BLaER1 (cell line): ENCODE data around the gene PPFIBP1.

Experiments
- H3K27ac ChIP-seq: shearing (Covaris generic); formaldehyde crosslinking; 2 replicates; pipeline ENCODE4 v1.8.1; 2022
- H3K27me3 ChIP-seq: shearing (Covaris generic); formaldehyde crosslinking; 2 replicates; pipeline ENCODE4 v1.8.1; 2022
- H3K36me3 ChIP-seq: shearing (Covaris generic); formaldehyde crosslinking; 2 replicates; pipeline ENCODE4 v1.8.1; 2022
- H3K4me1 ChIP-seq: shearing (Covaris generic); formaldehyde crosslinking; 2 replicates; pipeline ENCODE4 v1.8.1; 2022
- H3K4me2 ChIP-seq: shearing (Covaris generic); formaldehyde crosslinking; 2 replicates; pipeline ENCODE4 v1.8.1; 2022
- H3K4me3 ChIP-seq: shearing (Covaris generic); formaldehyde crosslinking; 2 replicates; pipeline ENCODE4 v1.8.1; 2022
- H3K9ac ChIP-seq: shearing (Covaris generic); formaldehyde crosslinking; 2 replicates; pipeline ENCODE4 v1.8.1; 2022
- H3K9me3 ChIP-seq: shearing (Covaris generic); formaldehyde crosslinking; 2 replicates; pipeline ENCODE4 v1.8.1; 2022
- H4K20me1 ChIP-seq: shearing (Covaris generic); formaldehyde crosslinking; 2 replicates; pipeline ENCODE4 v1.8.1; 2022
- Cebpa-rat ChIP-seq: shearing (Covaris generic); IDR thresholded peaks from 2 replicates; pipeline ENCODE4 v1.8.1; 2022

Gene PPFIBP1

DNA sequence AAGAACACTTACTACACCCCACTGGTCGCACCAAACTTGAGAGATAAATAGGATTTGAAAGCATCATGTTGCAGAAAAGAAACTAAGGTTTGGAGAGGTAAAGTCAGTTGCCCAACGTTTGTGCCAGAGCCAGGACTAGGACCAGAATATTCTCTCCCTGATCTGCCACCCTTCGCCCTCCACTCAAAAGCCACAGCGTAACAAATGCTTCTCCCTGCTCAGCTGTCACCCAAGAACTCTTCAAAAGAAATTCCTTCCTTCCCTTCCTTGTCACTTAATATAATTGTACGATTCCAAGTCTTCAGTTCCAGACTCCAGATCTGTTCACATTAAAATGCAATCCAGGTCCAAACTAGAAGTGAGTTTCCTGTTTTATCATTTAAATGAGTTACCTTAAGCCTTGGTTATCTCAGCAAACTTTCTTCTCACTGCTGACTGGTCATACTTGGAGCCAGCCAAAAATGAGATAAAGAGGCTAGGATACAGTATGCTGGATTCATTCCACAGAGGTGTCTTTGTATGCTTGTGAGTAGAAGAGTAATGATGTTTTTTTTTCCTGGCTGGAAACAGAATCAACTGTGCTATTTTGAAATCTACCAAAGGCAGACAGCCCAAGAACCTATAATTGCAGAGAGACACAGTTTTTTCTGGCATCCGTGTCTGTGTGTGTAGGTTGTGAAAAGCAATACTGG, 12.8 kb upstream of the PPFIBP1 start:
- Histone ChIP-seq H3K36me3 (no peaks in the 10 kb centered on the region), H3K4me3 (no peak overlapping the region), H3K9me3 (peaks cover 5% of the 10 kb centered on the region; the same call in 1 of the 2 replicates), H3K4me1 (peaks cover 26% of the 10 kb centered on the region), H3K4me2 (no peak overlapping the region), H3K27me3 (no peaks in the 10 kb centered on the region), H4K20me1 (no peaks in the 10 kb centered on the region), H3K9ac (no peak overlapping the region), H3K27ac (no peak overlapping the region)
- TF ChIP-seq Cebpa-rat = no peak

DNA sequence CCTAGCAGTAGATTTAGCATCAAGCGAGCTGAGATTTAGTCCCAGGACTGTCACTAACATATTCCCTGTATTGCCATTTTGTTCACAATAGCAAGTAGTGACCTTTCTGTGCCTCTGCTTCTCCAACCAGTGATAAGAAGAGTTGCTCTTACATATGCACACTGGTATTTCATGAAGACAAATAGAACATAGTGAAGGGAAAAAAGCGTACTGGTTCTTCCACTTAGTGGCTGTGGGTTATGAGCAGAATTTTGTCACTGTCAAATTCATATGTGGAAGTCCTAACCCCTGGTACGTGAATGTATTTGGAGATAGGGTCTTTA, 12.3 kb upstream of the PPFIBP1 start:
- no peak for TF ChIP-seq Cebpa-rat
- Histone ChIP-seq H3K27me3 (no peaks in the 10 kb centered on the region), H3K4me3 (no peak overlapping the region), H3K4me1 (peaks cover 26% of the 10 kb centered on the region), H4K20me1 (no peaks in the 10 kb centered on the region), H3K27ac (no peak overlapping the region), H3K36me3 (no peaks in the 10 kb centered on the region), H3K9ac (no peak overlapping the region), H3K9me3 (peaks cover 1% of the 10 kb centered on the region; the same call in 1 of the 2 replicates), H3K4me2 (no peak overlapping the region)

DNA sequence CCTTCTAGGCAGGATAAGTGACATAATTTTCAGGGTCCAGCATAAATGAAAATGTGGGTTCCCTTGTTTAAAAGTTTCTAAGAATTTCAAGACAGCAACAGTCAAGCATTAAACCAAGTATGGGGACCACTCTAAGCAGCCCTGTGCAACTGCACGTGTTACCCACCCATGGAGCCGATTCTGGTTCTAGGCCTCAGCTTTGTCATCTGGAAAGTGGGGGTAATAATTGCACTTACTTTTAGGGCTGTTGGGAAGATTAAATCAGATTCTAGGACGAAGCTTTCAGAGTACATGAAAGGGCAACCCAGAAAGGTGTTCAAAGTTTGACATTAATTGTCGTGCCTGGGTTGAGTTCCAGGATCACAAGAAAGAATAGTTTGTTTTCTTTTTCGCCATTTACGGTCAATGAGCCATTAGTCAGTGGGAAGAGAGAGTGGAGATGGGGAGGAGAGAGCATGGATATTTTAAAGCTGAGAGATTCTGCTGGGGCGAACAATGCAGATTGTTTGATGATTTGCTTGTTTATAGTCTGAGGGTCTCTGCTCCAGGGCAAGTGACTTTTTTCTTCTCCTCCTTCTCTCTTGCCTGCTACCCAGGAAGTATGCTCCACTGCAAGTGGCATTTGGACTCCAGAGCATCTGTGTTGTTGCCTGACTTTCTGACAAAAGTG, 10.7 kb upstream of the PPFIBP1 start:
- Histone ChIP-seq H3K4me2 (peak overlapping the region; percentile 54), H3K4me1 (peaks cover 26% of the 10 kb centered on the region), H3K27ac (peak overlapping the region; percentile 39; the same call in 1 of the 2 replicates), H3K9ac (peak overlapping the region; percentile 0; the same call in 1 of the 2 replicates), H3K4me3 (no peak overlapping the region), H3K9me3 (no peaks in the 10 kb centered on the region), H4K20me1 (no peaks in the 10 kb centered on the region), H3K36me3 (no peaks in the 10 kb centered on the region), H3K27me3 (no peaks in the 10 kb centered on the region)
- TF ChIP-seq Cebpa-rat = no peak

DNA sequence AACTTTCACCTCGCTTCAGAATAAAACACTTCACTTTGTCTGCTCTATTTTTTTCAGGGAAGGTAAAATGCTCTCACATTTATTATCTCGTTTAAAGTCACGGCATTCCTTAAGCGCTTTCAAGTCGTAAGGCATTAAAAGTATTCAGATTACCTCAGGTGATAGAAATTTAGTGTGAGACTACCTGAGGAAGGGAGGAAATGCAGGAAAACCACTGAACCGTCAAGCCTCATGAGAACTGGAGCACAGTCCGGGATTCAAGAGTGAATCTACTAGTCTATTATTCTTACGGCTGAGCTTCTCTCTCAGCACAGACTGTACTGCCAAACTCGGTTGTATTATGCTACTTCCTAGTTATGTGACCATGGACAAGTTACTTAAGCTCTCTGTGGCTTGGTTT, 8.3 kb upstream of the PPFIBP1 start:
- Histone ChIP-seq H3K36me3 (no peaks in the 10 kb centered on the region), H3K4me3 (no peak overlapping the region), H3K27ac (no peak overlapping the region), H3K27me3 (no peaks in the 10 kb centered on the region), H4K20me1 (no peaks in the 10 kb centered on the region), H3K9ac (no peak overlapping the region), H3K4me1 (peaks cover 26% of the 10 kb centered on the region), H3K4me2 (no peak overlapping the region), H3K9me3 (no peaks in the 10 kb centered on the region)
- no peak for TF ChIP-seq Cebpa-rat

DNA sequence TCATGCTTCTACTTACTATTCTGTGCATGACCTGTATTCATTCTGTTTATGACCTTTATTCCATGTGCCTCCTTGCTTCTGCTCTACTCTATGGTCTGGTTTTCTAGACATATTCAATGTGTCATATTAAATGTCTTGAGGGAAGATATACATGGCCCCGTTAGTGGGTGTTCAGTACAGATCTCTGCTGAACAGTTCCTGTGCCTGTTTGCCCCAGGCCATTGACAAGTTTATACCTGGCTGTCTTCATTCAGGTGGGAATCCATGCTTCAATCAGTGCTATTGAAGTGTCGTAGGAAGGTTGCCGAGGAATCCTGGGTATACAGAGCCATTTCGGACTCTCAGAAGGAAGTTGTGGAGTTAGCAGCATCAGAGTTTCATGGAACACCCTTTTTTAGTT, 7.4 kb upstream of the PPFIBP1 start:
- H3K4me2 ChIP-seq = no peak overlapping the region
- H3K27ac ChIP-seq = no peak overlapping the region
- H3K9me3 ChIP-seq = no peaks in the 10 kb centered on the region
- peaks cover 33% of the 10 kb centered on the region for H3K4me1 ChIP-seq
- H3K9ac ChIP-seq = no peak overlapping the region
- TF ChIP-seq Cebpa-rat = no peak
- H3K36me3 ChIP-seq = no peaks in the 10 kb centered on the region
- no peaks in the 10 kb centered on the region for H4K20me1 ChIP-seq
- H3K4me3 ChIP-seq = no peak overlapping the region
- H3K27me3 ChIP-seq = no peaks in the 10 kb centered on the region

DNA sequence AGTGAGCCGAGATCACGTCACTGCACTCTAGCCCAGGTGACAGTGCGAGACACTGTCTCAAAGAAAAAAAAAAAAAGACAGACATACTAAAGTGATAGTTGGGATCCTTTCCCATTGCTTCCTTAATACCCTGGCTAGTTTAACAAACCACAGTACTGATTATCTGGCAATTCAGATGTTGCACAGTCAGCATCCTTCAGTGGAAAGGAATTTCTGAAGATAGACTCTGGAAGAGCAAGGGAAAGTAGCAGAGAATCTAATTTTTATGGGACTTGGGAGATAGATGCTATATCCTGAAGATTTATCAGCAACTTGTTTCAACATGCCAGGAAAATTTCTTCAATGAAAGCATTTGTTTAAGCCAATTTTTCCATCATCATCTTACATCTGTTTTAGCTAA, 6.5 kb upstream of the PPFIBP1 start:
- Histone ChIP-seq H3K4me3 (no peak overlapping the region), H3K4me2 (no peak overlapping the region), H3K9ac (no peak overlapping the region), H4K20me1 (no peaks in the 10 kb centered on the region), H3K9me3 (no peaks in the 10 kb centered on the region), H3K4me1 (peaks cover 34% of the 10 kb centered on the region), H3K27me3 (no peaks in the 10 kb centered on the region), H3K36me3 (no peaks in the 10 kb centered on the region), H3K27ac (no peak overlapping the region)
- TF ChIP-seq Cebpa-rat = no peak

DNA sequence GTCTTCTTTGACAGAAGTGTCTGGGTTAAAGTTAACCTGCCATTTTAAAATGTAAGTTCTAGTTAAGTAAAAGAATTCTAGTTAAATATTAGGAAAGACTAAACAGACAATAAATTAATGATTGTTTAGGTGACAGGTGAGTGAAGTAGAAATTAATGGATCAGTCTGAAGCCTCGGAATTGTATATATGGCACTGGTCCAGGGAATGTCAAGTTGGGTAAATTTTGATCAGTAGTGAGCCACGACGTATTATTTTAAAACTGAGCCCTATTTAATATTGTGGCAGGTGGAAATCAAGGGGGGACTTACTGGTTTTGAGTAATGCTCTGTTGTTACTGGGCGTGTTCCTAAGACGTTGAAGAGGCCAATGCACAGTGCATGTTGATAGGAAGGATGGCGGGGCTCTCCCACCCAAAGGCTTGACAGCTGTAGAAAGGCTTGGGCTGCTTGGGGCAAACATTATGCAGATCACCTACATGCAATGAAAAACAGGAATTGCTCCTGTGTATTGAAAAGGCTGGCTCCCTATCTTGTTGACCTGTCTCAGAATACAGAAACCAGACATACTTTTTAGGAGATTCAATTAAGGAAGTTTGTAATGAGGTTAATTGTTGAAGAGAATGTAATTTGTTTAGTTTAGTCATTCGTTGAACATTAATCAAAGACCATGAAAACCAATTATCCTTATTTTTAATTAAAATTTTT, 5.9 kb upstream of the PPFIBP1 start:
- no peak overlapping the region for H3K4me2 ChIP-seq
- H4K20me1 ChIP-seq = no peaks in the 10 kb centered on the region
- H3K4me3 ChIP-seq = no peak overlapping the region
- no peaks in the 10 kb centered on the region for H3K27me3 ChIP-seq
- no peaks in the 10 kb centered on the region for H3K36me3 ChIP-seq
- TF ChIP-seq Cebpa-rat = no peak
- H3K9me3 ChIP-seq = no peaks in the 10 kb centered on the region
- no peak overlapping the region for H3K9ac ChIP-seq
- peaks cover 34% of the 10 kb centered on the region for H3K4me1 ChIP-seq
- H3K27ac ChIP-seq = no peak overlapping the region

DNA sequence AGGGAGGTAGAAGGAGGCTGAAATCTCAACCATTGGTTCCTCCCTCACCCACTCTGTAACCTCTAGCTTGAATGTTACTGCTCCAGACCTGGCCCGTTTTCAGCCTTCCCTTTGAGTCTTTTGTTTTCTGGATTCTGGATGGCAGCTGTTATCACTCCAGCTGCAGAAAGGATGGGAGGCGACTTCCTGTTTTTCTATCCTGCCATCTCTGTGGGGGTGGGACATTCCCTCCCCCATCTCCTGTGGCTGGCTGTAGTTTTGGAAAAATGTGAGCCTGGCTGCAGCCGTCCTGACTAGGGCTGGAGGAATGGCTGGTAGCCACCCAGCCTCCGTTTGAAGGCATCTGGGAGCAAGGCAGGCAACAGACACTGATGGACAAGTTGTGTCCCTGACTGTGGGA, 2.9 kb upstream of the PPFIBP1 start:
- Histone ChIP-seq H3K4me1 (peaks cover 28% of the 10 kb centered on the region), H3K9me3 (no peaks in the 10 kb centered on the region), H3K36me3 (no peaks in the 10 kb centered on the region), H4K20me1 (no peaks in the 10 kb centered on the region), H3K4me3 (no peak overlapping the region), H3K27ac (no peak overlapping the region), H3K9ac (no peak overlapping the region), H3K27me3 (no peaks in the 10 kb centered on the region), H3K4me2 (peak overlapping the region; percentile 50)
- no peak for TF ChIP-seq Cebpa-rat

DNA sequence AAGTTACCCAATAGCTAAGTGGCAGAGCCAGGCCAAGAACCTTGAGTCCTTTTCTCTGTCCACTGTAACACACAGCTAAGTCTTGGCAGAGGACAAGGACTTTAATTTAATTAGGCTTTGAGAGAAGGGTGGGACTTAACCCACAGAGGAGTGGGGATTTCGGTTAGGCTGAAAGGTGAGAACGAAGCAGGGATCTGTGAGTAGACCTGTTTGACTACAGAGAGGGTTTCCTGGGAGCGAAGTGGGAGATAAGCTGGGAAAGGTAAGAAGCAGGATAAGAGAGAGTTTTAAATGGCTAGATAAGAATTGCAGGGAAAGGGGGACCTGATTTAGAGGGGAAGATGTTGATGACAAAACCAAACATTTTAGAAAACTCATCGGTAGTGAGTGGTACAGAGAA, 2.0 kb upstream of the PPFIBP1 start:
- no peaks in the 10 kb centered on the region for H3K27me3 ChIP-seq
- H3K27ac ChIP-seq = no peak overlapping the region
- no peak overlapping the region for H3K4me3 ChIP-seq
- H3K36me3 ChIP-seq = no peaks in the 10 kb centered on the region
- H3K9ac ChIP-seq = no peak overlapping the region
- no peak overlapping the region for H3K4me2 ChIP-seq
- TF ChIP-seq Cebpa-rat = no peak
- no peaks in the 10 kb centered on the region for H3K9me3 ChIP-seq
- H4K20me1 ChIP-seq = no peaks in the 10 kb centered on the region
- H3K4me1 ChIP-seq = peaks cover 37% of the 10 kb centered on the region

DNA sequence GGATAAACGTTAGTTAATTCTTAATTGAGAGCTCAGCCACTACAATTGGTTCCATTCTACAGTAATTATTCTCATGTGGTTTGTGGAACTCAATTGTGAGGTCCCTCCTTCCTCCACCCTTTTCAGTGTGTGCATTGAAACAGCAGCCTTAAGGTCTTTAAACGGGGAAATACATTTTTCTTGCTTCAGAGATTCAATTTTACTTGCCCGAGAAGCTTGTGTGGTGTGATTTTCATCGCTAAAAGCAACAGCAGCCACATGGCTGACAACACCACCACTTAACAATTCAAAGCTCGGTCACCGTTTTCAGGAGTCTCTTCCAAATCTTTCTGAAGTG, 733 bp upstream of the PPFIBP1 start:
- H3K27me3 ChIP-seq = no peaks in the 10 kb centered on the region
- peak overlapping the region; percentile 84 for H3K4me3 ChIP-seq
- peak overlapping the region; percentile 81 for H3K9ac ChIP-seq
- H4K20me1 ChIP-seq = no peaks in the 10 kb centered on the region
- no peak for TF ChIP-seq Cebpa-rat
- H3K27ac ChIP-seq = peak overlapping the region; percentile 79
- H3K9me3 ChIP-seq = no peaks in the 10 kb centered on the region
- peaks cover 50% of the 10 kb centered on the region for H3K4me1 ChIP-seq
- H3K4me2 ChIP-seq = peak overlapping the region; percentile 84
- no peaks in the 10 kb centered on the region for H3K36me3 ChIP-seq
